ENCODE measurements around the gene GDF15.

The GDF15 gene

GRCh38 chr19:18432275-18433014, 46.5 kb downstream of the GDF15 start:
- DNase-seq: no peak

DNA sequence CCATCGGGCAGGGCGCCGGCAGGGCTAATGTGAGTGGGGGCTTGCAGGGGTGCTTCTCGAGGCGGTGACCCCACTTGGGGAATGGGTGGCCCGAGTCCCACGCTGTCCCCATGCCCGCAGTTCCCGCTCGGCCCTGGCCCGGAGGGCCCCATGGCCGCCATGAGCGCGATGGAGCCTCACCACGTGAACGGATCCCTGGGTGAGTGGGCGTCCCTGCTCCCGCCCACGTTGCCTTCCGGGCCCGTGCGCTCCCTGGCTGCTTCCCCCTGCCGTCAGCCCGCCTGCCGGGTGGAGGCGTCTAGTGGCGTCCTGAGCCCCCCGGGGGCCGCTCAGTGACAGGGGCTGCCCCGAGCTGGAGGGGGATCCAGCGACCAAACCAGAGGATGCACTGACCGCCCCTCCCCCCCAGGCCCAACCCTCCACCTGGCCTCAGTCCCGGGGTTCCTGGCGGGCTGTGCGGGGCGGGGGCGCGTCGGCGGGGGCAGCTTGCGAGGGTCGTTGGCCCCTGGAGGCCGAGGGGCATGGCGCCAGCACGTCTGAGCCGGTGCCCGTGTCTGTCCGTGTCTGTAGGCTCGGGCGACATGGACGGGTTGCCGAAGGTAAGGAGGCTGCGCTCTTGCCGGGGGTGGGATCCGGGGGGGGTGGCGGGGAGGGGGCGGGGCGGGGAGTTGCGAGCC, 47.2 kb downstream of the GDF15 start:
- DNase-seq: no peak

- no peak for DNase-seq
Observed at GRCh38 chr19:18433735-18434398, 47.9 kb downstream of the GDF15 start.

GRCh38 chr19:18434411-18435175, 48.6 kb downstream of the GDF15 start:
- DNase-seq: no peak

DNA sequence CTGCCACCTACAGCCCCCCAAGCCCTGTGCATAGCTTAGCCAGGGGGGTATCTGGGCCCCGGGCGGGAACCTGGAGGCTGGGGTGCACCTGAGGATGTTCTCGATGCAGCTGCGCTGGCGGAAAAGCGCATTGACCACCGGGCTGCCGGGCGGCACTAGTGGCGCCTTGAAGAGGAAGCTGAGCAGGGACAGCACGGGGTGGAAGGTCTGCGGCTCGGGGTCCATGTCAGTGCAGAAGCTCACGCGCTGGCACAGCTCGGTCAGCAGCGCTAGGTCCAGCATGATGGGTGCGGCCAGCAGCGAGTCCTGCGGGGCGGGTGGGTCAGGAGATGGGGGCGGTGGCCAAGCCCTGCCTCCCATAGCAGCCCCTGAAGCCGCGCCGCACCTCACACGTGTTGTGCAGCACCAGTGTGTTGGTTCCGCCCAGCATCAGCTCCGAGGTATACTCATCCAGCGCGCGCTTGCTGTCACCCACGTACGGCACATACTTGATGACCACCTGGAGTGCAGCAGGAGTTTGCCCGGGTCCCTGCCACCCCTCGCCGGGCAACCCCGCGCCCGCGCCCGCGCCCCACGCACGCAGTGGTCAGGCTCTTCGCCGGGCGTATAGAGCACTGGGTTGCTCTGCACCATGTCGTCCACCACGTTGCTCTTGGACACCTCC, 49.4 kb downstream of the GDF15 start:
- no peak for DNase-seq

DNA sequence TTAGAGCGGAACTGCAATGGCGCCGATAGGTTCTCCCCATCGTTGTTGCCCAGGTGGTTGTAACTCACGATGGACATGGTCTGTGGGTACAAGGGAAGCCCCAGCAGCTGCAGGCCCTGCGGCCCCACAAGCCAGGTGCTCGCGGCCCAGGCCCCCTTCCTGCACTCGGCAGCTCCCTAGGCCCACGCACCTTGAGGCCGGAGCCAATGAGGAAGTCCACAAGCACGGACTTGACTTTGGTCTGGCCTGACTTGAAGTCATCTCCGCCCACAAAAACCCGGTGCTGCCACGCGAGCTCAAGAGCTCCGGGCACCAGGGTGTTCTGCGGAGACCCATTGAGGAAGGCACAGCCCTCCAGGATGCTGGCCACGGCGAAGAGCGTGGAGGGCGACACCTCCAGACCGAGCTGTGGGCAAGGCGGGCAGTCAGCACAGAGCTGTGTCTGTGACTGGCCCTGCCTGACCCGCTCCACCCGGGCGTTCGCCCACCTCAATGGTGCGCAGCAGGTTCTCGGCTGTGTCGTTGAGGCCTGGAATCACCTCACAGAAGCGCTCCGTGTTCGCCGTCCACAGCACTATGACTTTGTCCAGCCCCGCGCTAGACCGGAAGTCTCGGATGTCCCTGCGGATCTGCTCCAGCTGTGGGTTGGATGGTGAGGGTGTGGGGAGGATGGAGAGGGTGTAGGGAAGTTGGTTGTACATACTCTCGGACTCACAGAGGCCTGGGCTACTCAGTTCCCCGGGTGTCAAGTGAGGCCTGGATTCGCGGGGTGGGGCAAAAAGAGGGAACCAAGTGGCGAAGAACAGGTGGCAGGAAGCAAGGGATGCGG, 50.1 kb downstream of the GDF15 start:
- DNase-seq: no peak

DNA sequence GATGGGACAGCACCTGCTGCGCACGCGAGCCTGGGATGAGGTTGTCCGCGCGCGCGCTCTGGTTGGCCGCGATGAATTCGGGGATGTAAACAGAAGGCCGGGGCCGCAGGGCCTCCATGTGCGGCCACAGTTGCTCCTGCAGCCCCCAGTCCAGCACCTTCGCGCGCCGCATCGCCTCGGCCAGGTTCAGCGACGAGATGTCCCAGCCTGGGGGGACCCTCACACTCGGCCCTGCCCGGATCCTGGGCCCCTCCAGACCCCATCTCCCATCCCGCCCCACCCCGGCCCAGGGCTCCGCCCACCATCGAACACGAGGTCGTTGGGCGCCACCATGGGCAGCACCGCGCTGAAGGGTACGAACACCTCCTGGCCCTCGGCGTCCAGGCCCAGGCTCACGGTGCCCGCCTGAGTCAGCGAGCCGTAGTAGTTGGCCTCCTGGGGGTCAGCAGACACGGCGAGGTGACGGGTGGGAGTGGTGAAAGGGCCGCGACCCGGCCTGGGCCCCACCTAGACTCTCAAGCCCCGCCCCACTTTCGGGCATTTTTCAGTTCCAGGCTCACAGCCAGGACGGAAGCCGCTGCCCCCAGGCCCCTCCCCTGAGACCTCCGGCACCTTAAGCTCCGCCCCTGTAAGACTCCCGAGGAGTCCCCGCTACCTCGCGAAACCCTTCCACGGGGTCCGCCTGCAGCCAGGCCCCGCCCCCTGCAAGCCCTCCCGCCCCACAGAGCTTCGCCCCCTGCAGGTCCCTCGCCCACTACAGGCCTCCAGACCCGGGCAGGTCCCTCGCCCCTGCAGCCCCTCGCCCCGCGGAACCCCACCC, 50.9 kb downstream of the GDF15 start:
- peak; percentile 65 for DNase-seq

GRCh38 chr19:18437491-18438330, 51.8 kb downstream of the GDF15 start, which contains the start of gene ISYNA1:
Gene ISYNA1 (minus strand): TSS chr19:18438133. CDS start chr19:18437979, 154 bp downstream.
- DNase-seq: peak; percentile 23

- DNase-seq: no peak
Observed at GRCh38 chr19:18438331-18439024, 52.5 kb downstream of the GDF15 start.

Measured in NCI-H774 (cell line).